GM12878 (cell line): ENCODE results near the gene IQGAP2. TPM values are rescaled to one million over a fixed set of nuclear protein-coding genes. Genes with fewer than 3 reads are reported as not detected.

Experiments
- CEBPZ ChIP-seq: fragments of 150-350 bp; IDR thresholded peaks from 2 replicates; pipeline ENCODE4 v1.6.1; 2016; ENCODE audit warnings: low read depth, low read length
- CTCF ChIP-seq, 3 experiments: IDR thresholded peaks in 2 of 3; conservative IDR thresholded peaks in 1 of 3; 2 replicates each; pipeline ENCODE4 v1.5.1; 2011; ENCODE audit warnings: low read depth in 3 of 3, low read length in 3 of 3, mild to moderate bottlenecking in 3 of 3, control low read depth in 2 of 3, moderate library complexity in 2 of 3, inconsistent platforms in 1 of 3, mixed read lengths in 1 of 3; ENCODE audit not compliant: control insufficient read depth in 2 of 3, insufficient read depth in 1 of 3; ENCODE audit errors: extremely low read depth in 1 of 3
- GABPA ChIP-seq: IDR thresholded peaks from 2 replicates; pipeline ENCODE4 v1.6.1; 2014; ENCODE audit warnings: antibody characterized with exemption, low read depth, mild to moderate bottlenecking, inconsistent platforms
- HSF1 ChIP-seq: fragments of 150-350 bp; IDR thresholded peaks from 2 replicates; pipeline ENCODE4 v1.6.1; 2014; ENCODE audit warnings: mild to moderate bottlenecking, low read depth, low read length
- MYC ChIP-seq: IDR thresholded peaks from 2 replicates; pipeline ENCODE4 v1.6.1; 2011; ENCODE audit warnings: mild to moderate bottlenecking, low read length, moderate library complexity, inconsistent platforms; ENCODE audit not compliant: insufficient read depth, insufficient replicate concordance, insufficient read length, severe bottlenecking
- RUNX3 ChIP-seq: IDR thresholded peaks from 2 replicates; pipeline ENCODE4 v1.6.1; 2012; ENCODE audit warnings: low read length, inconsistent platforms
- polyA plus RNA-seq, 11 experiments: library from polyadenylated mRNA; depleted of rRNA in 4 of 11; unstranded in 6 of 11; stranded (reverse) in 5 of 11; fragments of >200 nt; fragmentation: Nextera tagmentation in 4 of 11; fragmentation: Illumina TruSeq in 1 of 11; extraction: Ambion mirVana in 4 of 11; extraction: Trizol in 1 of 11; gene quantifications; 1 replicate in 1 of 11; 2 replicates in 10 of 11; pipeline versions ENCODE4 v1.2.1 to v1.2.3, GENCODE V29; 2011 to 2016; ENCODE audit warnings: inconsistent platforms in 2 of 11, missing spikeins in 2 of 11, low read depth in 1 of 11
- total RNA-seq, 4 experiments: library from RNA; depleted of rRNA in 3 of 4; stranded (reverse); fragments of >200 nt in 3 of 4; fragmentation: Illumina TruSeq in 1 of 4; extraction: Trizol in 1 of 4; gene quantifications; 2 replicates each; pipeline versions ENCODE4 v1.2.1 to v1.2.3, GENCODE V29; 2013 to 2021

IQGAP2 gene
- total and polyA plus RNA-seq, 10 of the 15 experiments (the other 5 are each of a cell fraction or from before 2014, with no cell fraction given): 14.5 to 41.4 (median 21.8) TPM

- TF ChIP-seq CEBPZ: no peak
- TF ChIP-seq RUNX3: no peak
- TF ChIP-seq HSF1: no peak
- no peak for TF ChIP-seq GABPA
- TF ChIP-seq CTCF (IDR thresholded peaks at IDR 0.05 in 2 of 3, conservative IDR thresholded peaks at IDR 0.05 in 1 of 3; ENCODE audit: control insufficient read depth in 2 of 3, extremely low read depth in 1 of 3, insufficient read depth in 1 of 3, low read depth in 3 of 3, low read length in 3 of 3): no peak
- TF ChIP-seq MYC: no peak
Observed at GRCh38 chr5:76620166-76620565, 217.1 kb downstream of the IQGAP2 start (continued).
